PFSK-1 (cell line): ENCODE results near the gene TMEM44. TPM values are rescaled to one million over a fixed set of nuclear protein-coding genes. Genes with fewer than 3 reads are reported as not detected.

ENCODE experiments used
- FOXP2 ChIP-seq: optimal IDR thresholded peaks from 2 replicates; pipeline ENCODE3; 2011; ENCODE audit warnings: borderline replicate concordance, control low read depth, inconsistent platforms; ENCODE audit not compliant: insufficient read depth; ENCODE audit errors: extremely low read length, extremely low read depth
- POLR2AphosphoS5 ChIP-seq: IDR thresholded peaks from 2 replicates; pipeline ENCODE4 v1.6.1; 2012; ENCODE audit warnings: low read depth, mild to moderate bottlenecking, control low read depth, low read length, moderate library complexity
- SIN3A ChIP-seq: IDR thresholded peaks from 2 replicates; pipeline ENCODE4 v1.6.1; 2012; ENCODE audit warnings: mild to moderate bottlenecking, low read length, moderate library complexity, borderline replicate concordance; ENCODE audit not compliant: insufficient read depth
- TAF1 ChIP-seq: IDR thresholded peaks from 2 replicates; pipeline ENCODE4 v1.6.1; 2012; ENCODE audit warnings: low read length, control low read depth, borderline replicate concordance; ENCODE audit not compliant: insufficient read depth
- polyA plus RNA-seq: library from polyadenylated mRNA; unstranded; fragments of >200 nt; gene quantifications from one replicate; pipeline ENCODE4 v1.2.1, GENCODE V29; 2012; ENCODE audit warnings: low read depth, missing spikeins; ENCODE audit not compliant: insufficient read length
- TF ChIP-seq, protein P1 (sequence below), 2 experiments: IDR thresholded peaks; 2 replicates each; pipeline versions ENCODE4 v1.6.1 to v1.8.0; 2011 to 2012; ENCODE audit warnings: low read depth in 2 of 2, low read length in 2 of 2, control low read depth in 1 of 2, inconsistent platforms in 1 of 2, mild to moderate bottlenecking in 1 of 2, moderate library complexity in 1 of 2; ENCODE audit not compliant: insufficient read depth in 1 of 2

Gene TMEM44, protein sequence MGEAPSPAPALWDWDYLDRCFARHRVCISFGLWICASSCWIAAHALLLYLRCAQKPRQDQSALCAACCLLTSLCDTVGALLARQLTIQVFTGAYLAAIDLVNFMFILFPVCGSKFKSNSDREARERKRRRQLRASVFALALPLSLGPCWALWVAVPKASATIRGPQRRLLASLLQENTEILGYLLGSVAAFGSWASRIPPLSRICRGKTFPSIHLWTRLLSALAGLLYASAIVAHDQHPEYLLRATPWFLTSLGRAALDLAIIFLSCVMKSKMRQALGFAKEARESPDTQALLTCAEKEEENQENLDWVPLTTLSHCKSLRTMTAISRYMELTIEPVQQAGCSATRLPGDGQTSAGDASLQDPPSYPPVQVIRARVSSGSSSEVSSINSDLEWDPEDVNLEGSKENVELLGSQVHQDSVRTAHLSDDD
- polyA plus RNA-seq = 14.8 TPM

DNA sequence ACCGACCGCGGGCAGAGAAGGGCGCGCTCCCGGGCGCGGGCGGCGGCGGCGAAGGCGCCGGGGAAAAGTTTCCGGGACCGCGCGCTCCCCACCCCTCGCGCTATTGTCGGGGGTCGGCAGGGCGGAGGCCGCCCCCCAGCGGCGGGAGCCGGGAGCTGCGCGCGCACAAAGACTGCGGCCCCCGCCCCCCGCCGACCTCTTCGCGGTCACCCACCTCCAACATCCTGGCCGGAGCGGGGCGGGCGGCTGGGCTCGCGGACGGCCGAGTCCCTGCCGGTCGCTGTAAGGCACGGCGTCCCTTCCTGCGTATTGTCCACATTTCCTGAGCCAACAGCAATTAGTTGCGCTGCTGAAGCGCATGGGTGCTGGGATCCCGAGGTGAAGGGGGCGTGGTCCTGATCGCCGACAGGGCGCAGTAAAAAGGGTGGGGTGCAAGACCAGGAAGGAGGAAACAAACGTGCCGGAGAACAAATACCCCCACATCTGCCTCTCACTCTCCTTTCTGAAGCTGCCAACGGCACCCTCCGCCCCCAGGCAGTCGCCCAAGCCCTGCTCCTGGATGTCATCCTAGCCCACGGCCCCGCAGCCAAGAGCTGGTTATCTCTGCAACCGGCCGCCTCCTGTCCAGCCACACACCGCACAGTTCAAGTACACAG is at the start of gene TMEM44:
TMEM44 (minus strand) TSS at position 71 of the 656 bp plus-strand sequence. CDS start 204 bp downstream, outside the sequence.
- TF ChIP-seq POLR2AphosphoS5 (no peak), FOXP2 (no peak), SIN3A (no peak), TAF1 (no peak)
- TF ChIP-seq, protein P1, sequence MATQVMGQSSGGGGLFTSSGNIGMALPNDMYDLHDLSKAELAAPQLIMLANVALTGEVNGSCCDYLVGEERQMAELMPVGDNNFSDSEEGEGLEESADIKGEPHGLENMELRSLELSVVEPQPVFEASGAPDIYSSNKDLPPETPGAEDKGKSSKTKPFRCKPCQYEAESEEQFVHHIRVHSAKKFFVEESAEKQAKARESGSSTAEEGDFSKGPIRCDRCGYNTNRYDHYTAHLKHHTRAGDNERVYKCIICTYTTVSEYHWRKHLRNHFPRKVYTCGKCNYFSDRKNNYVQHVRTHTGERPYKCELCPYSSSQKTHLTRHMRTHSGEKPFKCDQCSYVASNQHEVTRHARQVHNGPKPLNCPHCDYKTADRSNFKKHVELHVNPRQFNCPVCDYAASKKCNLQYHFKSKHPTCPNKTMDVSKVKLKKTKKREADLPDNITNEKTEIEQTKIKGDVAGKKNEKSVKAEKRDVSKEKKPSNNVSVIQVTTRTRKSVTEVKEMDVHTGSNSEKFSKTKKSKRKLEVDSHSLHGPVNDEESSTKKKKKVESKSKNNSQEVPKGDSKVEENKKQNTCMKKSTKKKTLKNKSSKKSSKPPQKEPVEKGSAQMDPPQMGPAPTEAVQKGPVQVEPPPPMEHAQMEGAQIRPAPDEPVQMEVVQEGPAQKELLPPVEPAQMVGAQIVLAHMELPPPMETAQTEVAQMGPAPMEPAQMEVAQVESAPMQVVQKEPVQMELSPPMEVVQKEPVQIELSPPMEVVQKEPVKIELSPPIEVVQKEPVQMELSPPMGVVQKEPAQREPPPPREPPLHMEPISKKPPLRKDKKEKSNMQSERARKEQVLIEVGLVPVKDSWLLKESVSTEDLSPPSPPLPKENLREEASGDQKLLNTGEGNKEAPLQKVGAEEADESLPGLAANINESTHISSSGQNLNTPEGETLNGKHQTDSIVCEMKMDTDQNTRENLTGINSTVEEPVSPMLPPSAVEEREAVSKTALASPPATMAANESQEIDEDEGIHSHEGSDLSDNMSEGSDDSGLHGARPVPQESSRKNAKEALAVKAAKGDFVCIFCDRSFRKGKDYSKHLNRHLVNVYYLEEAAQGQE (IDR thresholded peaks at IDR 0.05; ENCODE audit: insufficient read depth in 1 of 2, low read depth in 2 of 2, low read length in 2 of 2) = no peak

GRCh38 chr3:194682694-194683310 is 49.6 kb upstream of the TMEM44 start:
- TF ChIP-seq, protein P1 (IDR thresholded peaks at IDR 0.05; ENCODE audit: insufficient read depth in 1 of 2, low read depth in 2 of 2, low read length in 2 of 2) = no peak
- TF ChIP-seq POLR2AphosphoS5 (no peak), FOXP2 (no peak), TAF1 (no peak)

GRCh38 chr3:194682189-194682693 is 49.0 kb upstream of the TMEM44 start:
- TF ChIP-seq FOXP2 = no peak
- no peak for TF ChIP-seq TAF1
- no peak for TF ChIP-seq SIN3A
- TF ChIP-seq, protein P1 (IDR thresholded peaks at IDR 0.05; ENCODE audit: insufficient read depth in 1 of 2, low read depth in 2 of 2, low read length in 2 of 2) = no peak
- no peak for TF ChIP-seq POLR2AphosphoS5

DNA sequence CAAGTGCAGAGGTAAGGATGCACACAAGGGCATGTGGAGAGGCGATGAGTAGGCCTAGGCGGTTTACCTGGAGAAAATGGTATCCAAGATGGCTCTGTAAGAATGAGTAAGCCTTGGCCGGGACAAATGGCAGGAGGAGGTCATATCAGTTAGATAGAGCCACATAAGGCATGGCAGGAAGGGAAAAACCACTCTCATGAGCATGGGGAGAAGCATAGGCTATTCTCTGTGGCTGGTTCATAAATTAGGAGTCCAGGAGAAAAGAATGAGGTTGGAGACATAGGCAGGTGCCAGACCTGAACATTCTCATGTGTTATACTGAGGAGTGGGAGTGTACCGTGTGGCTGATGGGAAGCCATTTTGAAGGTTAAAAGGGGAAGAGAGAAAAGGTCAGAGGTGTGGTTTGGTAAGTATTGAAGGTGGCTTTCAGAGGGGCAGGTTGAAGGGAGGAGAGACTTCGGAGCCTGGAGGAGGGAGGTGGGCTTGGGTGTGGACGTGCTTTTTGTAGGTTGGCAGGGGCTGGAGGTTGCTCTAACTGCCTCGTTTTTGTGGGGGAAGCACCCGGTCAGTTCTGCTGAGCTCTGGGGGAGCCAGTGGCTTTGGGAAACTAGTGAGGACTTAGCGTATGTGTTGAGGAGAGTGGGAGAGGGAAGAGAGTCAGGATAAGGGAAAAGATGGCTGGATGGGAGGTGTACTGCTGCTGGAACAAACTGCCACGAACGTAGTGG is 47.8 kb upstream of the TMEM44 start:
- no peak for TF ChIP-seq FOXP2
- no peak for TF ChIP-seq TAF1
- TF ChIP-seq SIN3A = no peak
- TF ChIP-seq POLR2AphosphoS5 = no peak
- TF ChIP-seq, protein P1 (IDR thresholded peaks at IDR 0.05; ENCODE audit: insufficient read depth in 1 of 2, low read depth in 2 of 2, low read length in 2 of 2) = no peak
